A673 (cell line): ENCODE measurements around the gene TRPC4AP.

Experiments
- CTCF ChIP-seq: fragments of 300-800, 200-600 bp; sonication (generic); conservative IDR thresholded peaks from 2 replicates; pipeline ENCODE4 v1.5.1; 2017; ENCODE audit warnings: low read depth, mild to moderate bottlenecking, antibody characterized with exemption, low read length, moderate library complexity, mixed read lengths
- EZH2 ChIP-seq: fragments of 200-600 bp; sonication (generic); IDR thresholded peaks from 2 replicates; pipeline ENCODE4 v1.6.1; 2017; ENCODE audit warnings: borderline replicate concordance, low read depth, mild to moderate bottlenecking, mixed read lengths, antibody characterized with exemption, low read length; ENCODE audit not compliant: poor library complexity, severe bottlenecking

- no peak for TF ChIP-seq CTCF
- TF ChIP-seq EZH2 = no peak
Measured at GRCh38 chr20:35134472-35134871, 41.9 kb upstream of the TRPC4AP start.
